NCI-H774 (cell line): Measurements from ENCODE around the gene HES4.
"Not testable (repeated sequence)": the region's sequence is repeated elsewhere in the genome, so short reads cannot be mapped to it uniquely, and the experiment has no call there.

ENCODE experiments used
- DNase-seq: peaks from one replicate; lab custom pipeline; 2025; lab: John Stamatoyannopoulos, UW

Gene HES4

GRCh38 chr1:1033731-1034438 lies 34.0 kb upstream of the HES4 start:
- DNase-seq: no peak

- peak; percentile 68 for DNase-seq
Measured at GRCh38 chr1:1033009-1033587, 33.2 kb upstream of the HES4 start.

DNA sequence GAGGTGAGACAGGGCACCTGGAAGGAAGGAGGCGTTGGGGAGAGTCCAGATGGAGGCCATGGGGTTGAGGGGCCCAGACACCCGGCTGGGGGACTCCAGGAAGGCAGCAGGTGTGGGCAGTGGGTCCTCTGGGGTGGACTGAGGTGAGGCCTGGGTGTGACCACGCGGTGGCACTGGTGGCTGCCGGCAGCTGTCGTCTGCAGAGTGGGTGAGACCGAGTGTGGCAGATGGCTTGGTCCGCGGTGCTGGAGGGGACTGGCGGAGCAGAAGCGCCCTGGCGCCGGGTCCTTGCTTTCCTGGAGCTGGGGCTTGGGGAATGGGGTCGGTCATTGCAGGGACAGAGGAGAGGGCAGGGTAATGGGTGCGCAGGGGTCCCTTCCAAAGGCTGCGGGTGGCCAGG lies 32.5 kb upstream of the HES4 start:
- no peak for DNase-seq

DNA sequence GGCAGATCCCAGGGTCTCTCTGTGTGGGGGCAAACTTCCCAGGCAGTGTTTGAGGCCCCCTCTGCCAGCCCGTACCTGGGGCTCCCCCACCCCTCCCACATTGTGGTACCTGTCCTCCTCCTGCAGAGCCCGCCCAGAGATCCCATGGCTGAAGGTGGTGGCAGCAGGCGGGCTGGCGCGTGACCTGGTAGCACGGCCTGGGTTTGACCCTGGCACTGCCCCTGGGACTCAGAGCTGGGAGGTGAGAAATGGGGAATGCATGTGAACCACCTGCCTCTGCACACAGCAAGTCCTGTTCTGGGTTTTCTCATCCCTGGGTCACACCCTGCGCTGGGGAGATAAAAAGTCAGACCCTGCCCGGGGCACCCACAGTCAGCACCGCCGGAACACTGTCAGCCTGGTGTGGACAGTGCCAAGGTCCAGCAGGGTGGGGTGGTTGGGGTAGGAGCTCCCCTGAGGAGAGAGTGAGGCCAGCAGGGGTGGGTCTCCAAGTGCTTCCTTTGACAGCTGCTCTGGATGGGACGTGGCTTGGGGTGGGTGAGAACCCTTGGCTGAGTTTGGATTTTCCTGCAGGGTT lies 31.9 kb upstream of the HES4 start:
- DNase-seq: no peak

DNA sequence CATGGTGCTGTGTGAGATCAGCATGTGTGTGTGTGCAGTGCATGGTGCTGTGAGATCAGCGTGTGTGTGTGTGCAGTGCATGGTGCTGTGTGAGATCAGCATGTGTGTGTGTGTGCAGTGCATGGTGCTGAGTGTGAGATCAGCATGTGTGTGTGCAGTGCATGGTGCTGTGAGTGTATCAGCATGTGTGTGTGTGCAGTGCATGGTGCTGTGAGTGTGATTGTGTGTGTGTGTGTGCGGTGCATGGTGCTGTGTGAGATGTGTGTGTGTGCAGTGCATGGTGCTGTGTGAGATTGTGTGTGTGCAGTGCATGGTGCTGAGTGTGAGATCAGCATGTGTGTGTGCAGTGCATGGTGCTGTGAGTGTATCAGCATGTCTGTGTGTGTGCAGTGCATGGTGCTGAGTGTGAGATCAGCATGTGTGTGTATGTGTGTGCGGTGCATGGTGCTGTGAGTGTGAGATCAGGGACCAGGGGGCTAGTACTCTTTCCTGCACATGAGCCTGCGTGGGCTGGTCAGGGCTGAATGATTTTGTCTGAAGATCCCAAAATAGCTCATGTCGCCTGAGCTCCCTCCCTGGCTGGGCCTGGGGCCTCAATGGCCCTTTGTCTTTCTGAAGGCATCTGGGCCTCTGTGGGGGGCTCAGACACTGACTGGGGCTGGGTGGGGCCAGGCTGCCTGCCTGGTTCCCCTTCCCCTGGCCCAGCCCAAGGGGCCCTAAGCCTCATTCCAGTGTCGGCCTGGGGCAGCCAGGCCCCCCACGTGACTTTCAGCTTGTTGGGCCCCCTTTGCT lies 31.2 kb upstream of the HES4 start:
- DNase-seq: not testable (repeated sequence)

- DNase-seq: no peak
Measured at GRCh38 chr1:1027791-1028190, 27.9 kb upstream of the HES4 start.

- no peak for DNase-seq
Measured at GRCh38 chr1:1026599-1027413, 26.9 kb upstream of the HES4 start.

DNA sequence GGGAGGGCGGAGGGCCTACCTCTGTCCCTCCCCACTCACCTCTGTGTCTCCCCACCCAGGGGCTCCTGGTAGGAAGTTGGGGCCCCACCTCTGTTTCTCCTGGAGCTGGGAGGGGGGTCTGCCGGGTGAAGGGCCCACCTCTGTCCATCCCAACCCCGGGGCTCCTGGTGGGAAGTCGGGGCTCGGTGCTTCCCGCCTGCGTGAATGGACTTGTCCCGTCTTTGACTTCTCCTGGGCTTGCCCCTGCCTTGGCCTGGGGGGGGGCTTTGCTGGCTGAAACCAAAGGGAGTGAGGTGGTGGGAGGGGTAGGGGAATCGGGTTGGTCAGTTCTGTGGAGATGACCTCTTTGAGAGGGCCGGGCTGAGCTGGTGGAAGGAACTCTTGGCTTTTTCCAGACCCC lies 25.8 kb upstream of the HES4 start:
- no peak for DNase-seq

DNA sequence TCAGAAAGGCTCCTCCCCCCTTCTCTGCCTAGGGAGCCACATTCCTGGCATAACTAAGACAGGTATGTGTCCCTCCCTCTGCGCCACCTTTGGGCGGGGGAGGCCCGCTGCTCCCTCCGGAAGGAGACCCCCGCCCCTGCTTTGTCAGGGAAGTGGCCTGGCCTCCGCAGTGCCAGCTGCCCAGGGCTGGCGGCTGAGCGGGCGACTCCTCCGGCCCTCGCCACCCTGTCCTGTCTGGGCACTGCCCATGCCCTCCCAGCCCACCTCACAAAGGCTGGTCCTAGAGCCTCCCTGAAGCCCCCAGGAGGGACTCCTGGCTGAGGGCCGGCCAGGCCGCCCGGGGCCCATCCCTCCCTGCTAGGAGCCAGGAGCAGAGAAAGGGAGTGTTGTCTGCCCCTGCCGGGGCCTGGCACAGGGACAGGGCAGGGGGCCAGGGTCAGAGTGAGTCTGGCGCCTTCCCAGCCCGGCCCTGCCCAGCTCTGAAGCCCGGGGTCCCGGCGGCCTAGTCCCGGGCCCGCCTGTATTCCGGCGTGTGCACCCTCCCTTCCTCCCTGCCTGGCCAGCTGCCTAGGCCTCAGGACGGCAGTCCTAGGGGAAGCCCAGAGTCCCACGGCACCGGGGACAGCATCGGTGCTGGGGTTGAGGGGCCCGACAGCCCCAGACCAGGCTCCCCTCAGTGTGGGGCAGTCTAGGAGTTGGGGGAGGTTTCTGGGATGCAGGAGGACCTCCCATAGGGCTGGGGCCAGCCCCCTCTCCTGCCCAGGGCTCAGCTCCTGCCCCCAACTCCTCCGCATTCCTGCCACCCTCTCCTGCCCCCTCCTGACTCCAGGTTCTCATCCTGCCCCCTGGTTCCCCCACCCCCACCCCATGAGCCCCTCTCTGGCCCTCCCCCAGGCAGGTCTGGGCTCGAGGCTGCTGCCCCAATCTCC lies 25.1 kb upstream of the HES4 start:
- DNase-seq: no peak

- no peak for DNase-seq
Measured at GRCh38 chr1:1024149-1024770, 24.4 kb upstream of the HES4 start.

DNA sequence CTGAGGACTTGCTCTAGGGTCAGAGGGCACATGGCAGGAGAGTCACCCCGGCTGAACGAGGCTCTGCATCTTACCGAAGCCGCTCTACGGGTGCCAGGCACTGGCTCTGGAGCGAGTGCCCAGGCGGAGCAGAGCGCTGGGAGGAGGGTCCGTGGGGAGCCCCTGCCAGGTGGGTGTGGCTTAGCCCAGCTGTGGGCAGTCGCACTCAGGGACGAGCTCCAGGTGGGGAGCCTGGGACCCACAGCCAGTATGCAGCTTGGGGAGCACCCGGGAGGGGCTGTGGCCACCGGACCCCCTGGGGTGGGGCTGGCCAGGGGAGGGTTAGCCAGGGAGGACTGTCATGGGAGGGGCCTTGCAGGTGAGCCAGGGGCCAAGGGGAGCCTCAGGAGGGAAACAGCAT lies 23.8 kb upstream of the HES4 start:
- DNase-seq: no peak

DNA sequence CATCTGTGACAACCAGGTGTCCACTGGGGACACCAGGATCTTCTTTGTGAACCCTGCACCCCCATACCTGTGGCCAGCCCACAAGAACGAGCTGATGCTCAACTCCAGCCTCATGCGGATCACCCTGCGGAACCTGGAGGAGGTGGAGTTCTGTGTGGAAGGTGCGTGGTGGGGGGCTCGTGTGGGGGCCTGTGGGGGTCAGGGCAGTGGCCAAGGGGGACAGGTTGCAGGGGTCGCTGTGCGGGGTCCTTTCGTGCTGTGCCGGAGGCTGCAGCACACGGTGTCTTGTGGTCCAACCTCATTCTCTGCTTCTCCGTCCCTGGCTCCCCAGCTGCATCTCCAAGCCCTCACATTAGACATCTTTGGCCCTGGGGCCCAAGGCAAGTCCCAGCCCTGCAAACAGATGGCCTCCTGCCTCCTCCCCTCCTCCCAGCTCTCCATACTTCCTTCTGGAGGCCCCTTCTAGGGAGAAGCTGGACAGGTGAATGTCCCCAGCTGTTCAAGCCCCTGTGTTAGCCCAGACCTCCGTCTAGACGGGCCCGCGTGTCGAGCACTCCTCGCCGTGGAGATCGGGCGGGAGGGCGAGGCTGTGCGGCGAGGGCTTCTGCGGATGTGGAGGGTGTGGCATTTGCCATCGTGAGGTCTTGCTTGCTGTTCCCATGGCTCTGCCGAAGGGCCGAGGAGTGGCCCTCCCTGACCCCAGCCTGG lies 22.6 kb upstream of the HES4 start:
- DNase-seq: no peak

DNA sequence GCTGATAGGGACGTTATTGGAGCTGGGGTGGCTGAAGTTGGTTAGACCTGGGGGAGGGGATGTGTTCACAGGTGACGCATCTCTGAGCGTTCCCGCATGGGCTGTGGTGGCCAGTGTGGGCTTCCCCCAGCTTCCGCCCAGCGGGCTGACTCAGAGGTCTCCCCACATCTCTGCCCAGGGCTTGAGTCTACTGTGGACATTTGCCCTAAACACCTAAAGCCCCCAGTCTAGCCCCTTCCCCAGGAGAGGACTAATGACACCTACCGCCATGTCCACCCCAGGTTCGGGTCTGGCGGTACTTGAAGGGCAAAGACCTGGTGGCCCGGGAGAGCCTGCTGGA lies 22.0 kb upstream of the HES4 start:
- no peak for DNase-seq

DNA sequence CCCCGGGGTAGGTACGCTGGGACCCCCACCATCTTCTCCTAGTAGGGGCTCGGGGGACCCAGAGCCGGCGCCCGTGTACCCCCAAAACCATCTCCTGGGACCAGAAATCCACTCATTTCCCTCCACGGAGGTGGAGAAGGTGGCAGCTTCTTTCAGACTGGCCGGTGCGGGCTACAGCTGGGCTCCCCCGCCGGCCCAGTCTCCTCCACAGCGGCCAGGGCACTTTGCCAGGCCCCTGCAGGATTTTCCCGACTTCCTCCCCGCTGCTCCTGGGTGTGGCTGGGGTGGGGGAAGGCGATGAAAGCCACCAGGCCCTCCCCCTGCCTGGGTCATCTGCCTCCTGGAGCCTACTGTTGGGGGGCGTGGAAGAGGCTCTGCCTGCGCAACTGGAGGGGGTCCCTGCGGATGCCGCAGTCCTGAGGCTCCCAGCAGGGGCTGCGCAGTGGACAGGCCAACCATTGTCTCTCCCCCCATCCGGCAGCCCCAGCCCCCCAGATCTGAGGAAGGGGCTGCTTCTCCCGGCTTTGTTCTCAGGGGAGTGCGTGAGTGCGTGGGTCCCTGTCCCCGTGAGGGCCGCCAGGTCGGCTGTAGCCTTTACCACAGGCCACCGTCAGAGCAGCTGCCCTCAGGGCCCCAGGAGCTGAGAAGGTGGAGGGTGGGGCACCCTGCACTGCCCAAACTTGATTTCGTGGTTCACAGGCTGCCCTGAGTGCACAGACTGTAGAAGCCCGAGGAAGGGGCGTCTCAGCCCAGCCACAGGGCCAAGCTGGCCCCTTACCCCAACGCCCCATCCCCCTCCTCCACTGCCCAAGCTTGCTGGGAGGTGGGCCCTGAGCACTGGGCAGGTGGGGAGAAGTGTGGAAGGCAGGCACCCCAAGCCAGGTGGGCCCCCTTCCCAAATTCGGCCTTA lies 21.4 kb upstream of the HES4 start:
- no peak for DNase-seq

DNA sequence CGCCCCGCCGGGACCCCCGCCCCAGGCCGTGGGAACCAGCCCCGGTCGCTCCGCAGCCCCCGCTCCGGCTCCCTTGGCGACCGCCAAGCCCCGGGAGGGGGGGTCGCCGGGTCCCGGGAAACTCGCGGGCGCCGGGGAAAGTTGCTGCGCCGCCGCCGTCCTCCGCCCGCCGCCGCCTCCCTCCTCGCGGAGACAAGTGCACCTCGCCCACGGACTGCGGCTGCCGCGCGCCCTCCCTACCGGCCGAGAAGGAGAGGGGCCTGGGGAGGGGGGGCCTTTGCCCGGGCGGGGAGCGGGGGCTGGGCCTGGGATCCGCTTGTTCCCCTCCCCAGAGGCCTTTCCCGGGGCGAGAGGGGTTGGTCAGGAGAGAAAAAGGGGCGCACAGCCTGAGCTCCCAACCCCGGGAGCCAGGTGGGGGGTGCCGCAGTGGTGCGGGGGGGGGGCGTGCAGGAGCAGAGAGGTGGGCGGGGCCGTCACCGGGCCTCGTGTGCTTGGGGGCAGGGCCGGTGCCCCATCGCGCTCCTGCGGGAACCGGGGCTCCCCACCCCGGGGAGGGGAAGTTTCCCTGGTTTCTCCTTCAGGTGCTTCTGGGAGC lies 20.6 kb upstream of the HES4 start:
- no peak for DNase-seq

DNA sequence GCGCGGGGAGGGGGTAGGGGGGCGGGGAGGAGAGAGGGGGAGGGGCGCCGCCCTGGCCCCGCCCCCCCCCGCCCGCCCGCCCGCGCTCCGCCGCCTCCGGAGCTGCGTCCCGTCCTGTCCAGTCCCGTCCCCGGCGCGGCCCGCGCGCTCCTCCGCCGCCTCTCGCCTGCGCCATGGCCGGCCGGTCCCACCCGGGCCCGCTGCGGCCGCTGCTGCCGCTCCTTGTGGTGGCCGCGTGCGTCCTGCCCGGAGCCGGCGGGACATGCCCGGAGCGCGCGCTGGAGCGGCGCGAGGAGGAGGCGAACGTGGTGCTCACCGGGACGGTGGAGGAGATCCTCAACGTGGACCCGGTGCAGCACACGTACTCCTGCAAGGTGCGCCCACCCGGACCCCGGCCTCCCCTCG lies 20.1 kb upstream of the HES4 start, which contains the start of gene AGRN:
Gene AGRN (plus strand): TSS at position 121 of the 405 bp plus-strand sequence. CDS start 53 bp downstream, at position 174.
- DNase-seq: no peak

- DNase-seq: peak; percentile 47
Measured at GRCh38 chr1:1019122-1019999, 19.5 kb upstream of the HES4 start.
